Endothelial cell of umbilical vein (primary cell): ENCODE data around the gene RASSF9. TPM values are rescaled to one million over a fixed set of nuclear protein-coding genes. Genes with fewer than 3 reads are reported as not detected.
A peak's percentile ranks its signal among the peaks of the same experiment; 100 is the strongest.

Experiments
- BruUV-seq: library from RNA; stranded (reverse); fragments of 400-500 nt; replicated peaks from 2 replicates; lab custom pipeline; 2021; lab: Mats Ljungman, UMichigan
- CTCF ChIA-PET: fragments of 300-600, 350-600 bp; sonication (Branson Sonifier 250); formaldehyde crosslinking; loops from one replicate; lab custom pipeline; 2021; ENCODE audit warnings: antibody characterized with exemption, inconsistent platforms; lab: Charles Lee
- POLR2A ChIA-PET: fragments of 300-600, 350-600 bp; sonication (Branson Sonifier 250); formaldehyde crosslinking; loops from one replicate; lab custom pipeline; 2021; ENCODE audit warnings: antibody characterized with exemption, inconsistent platforms; lab: Charles Lee
- DNase-seq: peaks from one replicate; pipeline ENCODE4 v3.0.0-alpha.2; 2011; ENCODE audit warnings: low read depth, low spot score
- FAIRE-seq: peaks from 2 replicates; lab custom pipeline; 2011; peaks lifted over from hg19 to GRCh38; lab: Jason Lieb, UNC
- H2AFZ ChIP-seq: 2 replicates; pipeline ENCODE4 v1.6.0; 2012; ENCODE audit warnings: low read depth, low read length, control low read depth, inconsistent platforms
- H3K27ac ChIP-seq: 2 replicates; pipeline ENCODE4 v1.5.1; 2011; ENCODE audit warnings: low read depth, mild to moderate bottlenecking, control low read depth, low read length, moderate library complexity; ENCODE audit not compliant: insufficient read depth
- H3K27me3 ChIP-seq, 2 experiments: 2 replicates each; pipeline versions ENCODE4 v1.6.0 to v1.6.1; 2011; ENCODE audit warnings: low read length in 2 of 2, mixed read lengths in 1 of 2; ENCODE audit not compliant: control insufficient read depth in 2 of 2, insufficient read depth in 2 of 2
- H3K36me3 ChIP-seq, 2 experiments: 2 replicates in 1 of 2; 3 replicates in 1 of 2; pipeline ENCODE4 v1.5.1; 2011; ENCODE audit warnings: low read length in 2 of 2, mild to moderate bottlenecking in 1 of 2, moderate library complexity in 1 of 2; ENCODE audit not compliant: control insufficient read depth in 2 of 2, insufficient read depth in 2 of 2; ENCODE audit errors: extremely low read depth in 1 of 2
- H3K4me1 ChIP-seq: 3 replicates; pipeline ENCODE4 v1.5.1; 2011; ENCODE audit warnings: mild to moderate bottlenecking, low read length; ENCODE audit not compliant: control insufficient read depth, insufficient read depth; ENCODE audit errors: extremely low read depth
- H3K4me2 ChIP-seq: 2 replicates; pipeline ENCODE4 v1.6.1; 2011; ENCODE audit warnings: low read length, control low read depth, mixed read lengths; ENCODE audit not compliant: insufficient read depth
- H3K4me3 ChIP-seq, 3 experiments: fragments of 200-600 bp in 1 of 3; sonication (generic), shearing (Covaris generic) in 1 of 3; replicated peaks in 1 of 3; 2 replicates each; pipeline ENCODE4 v1.5.1; 2011 to 2016; ENCODE audit warnings: control low read depth in 3 of 3, low read length in 3 of 3, mild to moderate bottlenecking in 2 of 3, inconsistent platforms in 1 of 3, low read depth in 1 of 3, moderate library complexity in 1 of 3; ENCODE audit not compliant: insufficient read depth in 1 of 3
- H3K79me2 ChIP-seq: 2 replicates; pipeline ENCODE4 v1.6.0; 2012; ENCODE audit warnings: low read length, inconsistent platforms; ENCODE audit not compliant: control insufficient read depth, insufficient read depth
- H3K9ac ChIP-seq: replicated peaks from 2 replicates; pipeline ENCODE3; 2011; ENCODE audit warnings: low read length, control low read depth; ENCODE audit not compliant: insufficient read depth; ENCODE audit errors: extremely low read depth
- H3K9me1 ChIP-seq: replicated peaks from 3 replicates; pipeline ENCODE4 v1.6.0; 2011; ENCODE audit warnings: mild to moderate bottlenecking, low read length; ENCODE audit not compliant: control insufficient read depth, insufficient read depth; ENCODE audit errors: extremely low read depth
- H3K9me3 ChIP-seq: replicated peaks from 2 replicates; pipeline ENCODE4 v1.5.1; 2012; ENCODE audit warnings: low read length, inconsistent platforms; ENCODE audit not compliant: control insufficient read depth, insufficient read depth
- H4K20me1 ChIP-seq: replicated peaks from 2 replicates; pipeline ENCODE3; 2011; ENCODE audit warnings: mild to moderate bottlenecking, low read length; ENCODE audit not compliant: control insufficient read depth, insufficient read depth; ENCODE audit errors: extremely low read depth
- EZH2 ChIP-seq: IDR thresholded peaks from 2 replicates; pipeline ENCODE4 v1.6.1; 2012; ENCODE audit warnings: borderline replicate concordance, low read depth, mild to moderate bottlenecking, moderate library complexity, low read length, inconsistent platforms; ENCODE audit not compliant: severe bottlenecking
- FOS ChIP-seq: IDR thresholded peaks from 2 replicates; pipeline ENCODE4 v1.6.1; 2011; ENCODE audit warnings: mild to moderate bottlenecking, low read length, moderate library complexity, borderline replicate concordance; ENCODE audit not compliant: insufficient read depth
- GATA2 ChIP-seq: IDR thresholded peaks from 2 replicates; pipeline ENCODE4 v1.7.0; 2011; ENCODE audit warnings: low read depth, mild to moderate bottlenecking, moderate library complexity, mixed read lengths, low read length; ENCODE audit not compliant: insufficient read length, insufficient read depth
- JUN ChIP-seq: IDR thresholded peaks from 2 replicates; pipeline ENCODE4 v1.6.1; 2011; ENCODE audit warnings: borderline replicate concordance, low read depth; ENCODE audit not compliant: insufficient read length, insufficient read depth
- MYC ChIP-seq: IDR thresholded peaks from one replicate; pipeline ENCODE4 v1.6.1; 2011; ENCODE audit warnings: mild to moderate bottlenecking, low read depth, low read length
- POLR2A ChIP-seq: IDR thresholded peaks from 2 replicates; pipeline ENCODE4 v1.6.1; 2012; ENCODE audit warnings: low read depth, mild to moderate bottlenecking, control low read depth, low read length
- POLR2AphosphoS5 ChIP-seq: IDR thresholded peaks from 2 replicates; pipeline ENCODE4 v1.6.1; 2012; ENCODE audit warnings: low read depth, mild to moderate bottlenecking, control low read depth, low read length, moderate library complexity; ENCODE audit not compliant: insufficient read depth
- dilution Hi-C: fragments of 300-500 bp; cut with MboI; formaldehyde crosslinking; loops from one replicate; pipeline ENCODE4 v1.15.0; 2019; ENCODE audit warnings: low sequenced_read_pairs; ENCODE audit not compliant: extremely low pct_ligation_motif_present
- intact Hi-C: fragments of 100-400 bp; cut with micrococcal nuclease; formaldehyde crosslinking; loops from one replicate; pipeline ENCODE4 v1.10.0; 2022
- polyA plus RNA-seq, 4 experiments: library from polyadenylated mRNA; depleted of rRNA in 3 of 4; stranded (reverse) in 3 of 4; unstranded in 1 of 4; fragments of >200 nt; gene quantifications; 2 replicates each; pipeline versions ENCODE4 v1.2.1 to v1.2.3, GENCODE V29; 2011 to 2012; ENCODE audit warnings: missing spikeins in 1 of 4
- total RNA-seq: library from RNA; stranded (reverse); gene quantifications from 2 replicates; pipeline ENCODE4 v1.2.3, GENCODE V29; 2021
- TF ChIP-seq, protein P1 (sequence below): IDR thresholded peaks from 2 replicates; pipeline ENCODE4 v1.6.1; 2011; ENCODE audit not compliant: insufficient read depth, insufficient read length
- TF ChIP-seq, protein P2 (sequence below), 2 donors: IDR thresholded peaks; 1 replicate in 1 of 2; 2 replicates in 1 of 2; pipeline ENCODE4 v1.5.1; 2011; ENCODE audit warnings: low read length in 2 of 2, mild to moderate bottlenecking in 2 of 2, moderate library complexity in 2 of 2, control low read depth in 1 of 2, inconsistent platforms in 1 of 2, low read depth in 1 of 2; ENCODE audit not compliant: insufficient read depth in 1 of 2; ENCODE audit errors: extremely low read depth in 1 of 2

Gene RASSF9
- total and polyA plus RNA-seq, 2 donors (not counting 3 experiments of a cell fraction or from before 2014, with no cell fraction given), result 2.1 to 2.3 TPM

DNA sequence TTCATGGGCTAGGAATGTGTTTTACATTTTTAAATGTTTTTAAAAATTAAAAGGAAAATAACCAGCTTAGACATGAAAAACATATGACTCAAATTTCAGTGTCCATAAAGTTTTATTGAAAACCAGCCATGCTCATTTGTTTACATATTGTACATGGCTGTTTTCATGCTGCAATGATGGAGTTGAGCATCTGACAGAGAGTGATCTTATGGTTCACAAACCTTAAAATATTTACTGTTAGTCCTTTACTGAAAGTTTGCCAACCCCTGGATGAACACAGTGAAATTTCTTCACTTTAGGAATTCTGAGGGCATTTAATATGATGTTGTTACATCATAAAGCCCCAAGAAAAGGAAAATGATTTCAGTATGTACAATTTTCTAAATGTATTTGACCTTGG lies 16.1 kb downstream of the RASSF9 start:
- peak overlapping the region; percentile 23 for H3K27ac ChIP-seq
- H4K20me1 ChIP-seq, result no peaks in the 10 kb centered on the region
- no peak for FAIRE-seq
- TF ChIP-seq MYC (no peak), EZH2 (no peak), FOS (no peak), POLR2AphosphoS5 (no peak), POLR2A (no peak), GATA2 (no peak), JUN (no peak)
- TF ChIP-seq, protein P1, sequence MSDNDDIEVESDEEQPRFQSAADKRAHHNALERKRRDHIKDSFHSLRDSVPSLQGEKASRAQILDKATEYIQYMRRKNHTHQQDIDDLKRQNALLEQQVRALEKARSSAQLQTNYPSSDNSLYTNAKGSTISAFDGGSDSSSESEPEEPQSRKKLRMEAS, result no peak
- TF ChIP-seq, protein P2, sequence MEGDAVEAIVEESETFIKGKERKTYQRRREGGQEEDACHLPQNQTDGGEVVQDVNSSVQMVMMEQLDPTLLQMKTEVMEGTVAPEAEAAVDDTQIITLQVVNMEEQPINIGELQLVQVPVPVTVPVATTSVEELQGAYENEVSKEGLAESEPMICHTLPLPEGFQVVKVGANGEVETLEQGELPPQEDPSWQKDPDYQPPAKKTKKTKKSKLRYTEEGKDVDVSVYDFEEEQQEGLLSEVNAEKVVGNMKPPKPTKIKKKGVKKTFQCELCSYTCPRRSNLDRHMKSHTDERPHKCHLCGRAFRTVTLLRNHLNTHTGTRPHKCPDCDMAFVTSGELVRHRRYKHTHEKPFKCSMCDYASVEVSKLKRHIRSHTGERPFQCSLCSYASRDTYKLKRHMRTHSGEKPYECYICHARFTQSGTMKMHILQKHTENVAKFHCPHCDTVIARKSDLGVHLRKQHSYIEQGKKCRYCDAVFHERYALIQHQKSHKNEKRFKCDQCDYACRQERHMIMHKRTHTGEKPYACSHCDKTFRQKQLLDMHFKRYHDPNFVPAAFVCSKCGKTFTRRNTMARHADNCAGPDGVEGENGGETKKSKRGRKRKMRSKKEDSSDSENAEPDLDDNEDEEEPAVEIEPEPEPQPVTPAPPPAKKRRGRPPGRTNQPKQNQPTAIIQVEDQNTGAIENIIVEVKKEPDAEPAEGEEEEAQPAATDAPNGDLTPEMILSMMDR (IDR thresholded peaks at IDR 0.05; ENCODE audit: extremely low read depth in 1 of 2, insufficient read depth in 1 of 2, low read depth in 1 of 2, low read length in 2 of 2), result no peak
- DNase-seq, result no peak
- H3K9ac ChIP-seq, result no peak overlapping the region
- no peaks in the 10 kb centered on the region for H3K36me3 ChIP-seq
- H3K79me2 ChIP-seq, result no peaks in the 10 kb centered on the region
- H3K9me3 ChIP-seq, result no peaks in the 10 kb centered on the region
- no peaks in the 10 kb centered on the region for H3K9me1 ChIP-seq
- BruUV-seq, result no TSS peak
- no peak overlapping the region for H2AFZ ChIP-seq
- no peaks in the 10 kb centered on the region for H3K27me3 ChIP-seq
- peaks cover 22% of the 10 kb centered on the region for H3K4me1 ChIP-seq
- no peak overlapping the region for H3K4me2 ChIP-seq
- ChIA-PET POLR2A (no interaction called here), CTCF (no interaction called here)
- dilution Hi-C loops, result no loop called here
- intact Hi-C loops, result loop anchor here (5.0 kb wide), 1 partner anchor 98 kb away; no protein-coding TSS in a partner anchor
- no peak overlapping the region for H3K4me3 ChIP-seq
